ENCODE data around the gene ZFYVE26. TPM values are rescaled to one million over a fixed set of nuclear protein-coding genes. Genes with fewer than 3 reads are reported as not detected.
"Not testable (repeated sequence)": the region's sequence is repeated elsewhere in the genome, so short reads cannot be mapped to it uniquely, and the experiment has no call there.

ZFYVE26 gene
- total RNA-seq, 1 donor from 2014 or later, result 33.4 TPM

- H3K9me3 Mint-ChIP-seq (ENCODE audit: unreplicated experiment), result no peaks in the 10 kb centered on the region
- H3K4me3 Mint-ChIP-seq (ENCODE audit: unreplicated experiment), result no peak overlapping the region
- no peak for TF ChIP-seq CTCF (IDR thresholded peaks at IDR 0.05)
- no peaks in the 10 kb centered on the region for H3K27me3 Mint-ChIP-seq (ENCODE audit: unreplicated experiment)
- peaks cover 5% of the 10 kb centered on the region for H3K36me3 Mint-ChIP-seq (ENCODE audit: unreplicated experiment)
- DNase-seq (ENCODE audit: extremely low spot score, unreplicated experiment), result no peak
- H3K4me1 Mint-ChIP-seq (ENCODE audit: unreplicated experiment), result peaks cover 21% of the 10 kb centered on the region
- H3K27ac Mint-ChIP-seq (ENCODE audit: unreplicated experiment), result no peak overlapping the region
These were observed 4.7 kb upstream of the ZFYVE26 start for GRCh38 chr14:67821121-67821520.

- TF ChIP-seq CTCF (IDR thresholded peaks at IDR 0.05), result no peak
- H3K27me3 Mint-ChIP-seq (ENCODE audit: unreplicated experiment), result no peaks in the 10 kb centered on the region
- H3K4me3 Mint-ChIP-seq (ENCODE audit: unreplicated experiment), result peak overlapping the region; percentile 97
- H3K9me3 Mint-ChIP-seq (ENCODE audit: unreplicated experiment), result no peaks in the 10 kb centered on the region
- H3K4me1 Mint-ChIP-seq (ENCODE audit: unreplicated experiment), result peaks cover 26% of the 10 kb centered on the region
- no peaks in the 10 kb centered on the region for H3K36me3 Mint-ChIP-seq (ENCODE audit: unreplicated experiment)
- DNase-seq (ENCODE audit: extremely low spot score, unreplicated experiment), result no peak
- H3K27ac Mint-ChIP-seq (ENCODE audit: unreplicated experiment), result peak overlapping the region; percentile 83
These were observed 4.1 kb upstream of the ZFYVE26 start for GRCh38 chr14:67820428-67820971.

GRCh38 chr14:67819563-67820421 lies 3.4 kb upstream of the ZFYVE26 start, which contains the start of gene RAD51B:
Gene RAD51B, plus strand, starts transcription at chr14:67819779.
- Mint-ChIP-seq H3K4me3 (ENCODE audit: unreplicated experiment) (peak within 1 kb of the TSS; percentile 97), H3K36me3 (ENCODE audit: unreplicated experiment) (no peaks in the 10 kb centered on the region), H3K4me1 (ENCODE audit: unreplicated experiment) (peaks cover 33% of the 10 kb centered on the region), H3K27ac (ENCODE audit: unreplicated experiment) (peak within 1 kb of the TSS; percentile 83), H3K27me3 (ENCODE audit: unreplicated experiment) (no peaks in the 10 kb centered on the region), H3K9me3 (ENCODE audit: unreplicated experiment) (no peaks in the 10 kb centered on the region)
- TF ChIP-seq CTCF (IDR thresholded peaks at IDR 0.05), result no peak
- DNase-seq (ENCODE audit: extremely low spot score, unreplicated experiment), result peak; percentile 92

- H3K27ac Mint-ChIP-seq (ENCODE audit: unreplicated experiment), result not testable (repeated sequence)
These were observed 2.1 kb upstream of the ZFYVE26 start for GRCh38 chr14:67818476-67818875.

GRCh38 chr14:67817750-67818438 lies 1.5 kb upstream of the ZFYVE26 start:
- no peak for TF ChIP-seq CTCF (IDR thresholded peaks at IDR 0.05)
- Mint-ChIP-seq H3K4me3 (ENCODE audit: unreplicated experiment) (no peak overlapping the region), H3K27ac (ENCODE audit: unreplicated experiment) (no peak overlapping the region), H3K27me3 (ENCODE audit: unreplicated experiment) (no peaks in the 10 kb centered on the region), H3K4me1 (ENCODE audit: unreplicated experiment) (peaks cover 38% of the 10 kb centered on the region), H3K9me3 (ENCODE audit: unreplicated experiment) (no peaks in the 10 kb centered on the region), H3K36me3 (ENCODE audit: unreplicated experiment) (peaks cover 6% of the 10 kb centered on the region)
- DNase-seq (ENCODE audit: extremely low spot score, unreplicated experiment), result no peak

More at GRCh38 chr14:67818476-67818875, 2.1 kb upstream of the ZFYVE26 start:
- H3K36me3 Mint-ChIP-seq (ENCODE audit: unreplicated experiment); H3K27me3 Mint-ChIP-seq (ENCODE audit: unreplicated experiment); DNase-seq (ENCODE audit: extremely low spot score, unreplicated experiment); H3K9me3 Mint-ChIP-seq (ENCODE audit: unreplicated experiment): not testable (repeated sequence)
- H3K4me1 Mint-ChIP-seq (ENCODE audit: unreplicated experiment), result peaks cover 38% of the 10 kb centered on the region
- H3K4me3 Mint-ChIP-seq (ENCODE audit: unreplicated experiment), result peak overlapping the region; percentile 20
